Frontal cortex (tissue), 4 donors: ENCODE data around the gene CCK. TPM values are rescaled to one million over a fixed set of nuclear protein-coding genes. Genes with fewer than 3 reads are reported as not detected.

Source experiments
- DNase-seq, 2 donors: peaks; one replicate each; pipeline ENCODE4 v3.0.0; 2012; ENCODE audit warnings: low spot score in 2 of 2
- FAIRE-seq: peaks from 2 replicates; lab custom pipeline; 2012; peaks lifted over from hg19 to GRCh38; lab: Jason Lieb, UNC
- total RNA-seq: library from RNA; depleted of rRNA; stranded (reverse); fragments of >200 nt; gene quantifications from one replicate; pipeline ENCODE4 v1.2.3, GENCODE V29; 2014
- donor health status: control.
- donor health status: control.
- donor health status: control.

The CCK gene
- total RNA-seq, 1 donor from 2014 or later: 54.6 TPM

GRCh38 chr3:42271786-42272185 lies 5.8 kb upstream of the CCK start:
- FAIRE-seq: no peak
- DNase-seq: no peak

DNA sequence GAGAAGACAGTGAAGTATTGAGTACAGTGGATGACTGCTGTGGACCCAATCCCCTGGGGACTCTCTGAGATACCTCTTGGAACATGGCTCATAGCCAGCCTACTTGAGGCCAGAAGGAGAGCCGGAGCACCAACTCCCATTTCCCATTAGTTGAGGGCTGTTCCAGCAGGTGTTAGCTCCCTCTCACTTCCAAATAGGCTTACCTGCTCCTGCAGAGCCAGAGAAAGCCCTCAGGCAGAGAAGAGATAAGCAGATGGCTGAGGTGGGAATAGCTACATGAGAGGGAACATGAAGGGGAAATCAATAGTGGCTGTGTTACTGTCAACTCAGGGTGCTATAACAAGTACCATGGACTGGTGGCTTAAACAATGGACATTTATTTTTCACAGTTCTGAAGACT lies 4.6 kb upstream of the CCK start:
- FAIRE-seq (no peak), DNase-seq (no peak)

DNA sequence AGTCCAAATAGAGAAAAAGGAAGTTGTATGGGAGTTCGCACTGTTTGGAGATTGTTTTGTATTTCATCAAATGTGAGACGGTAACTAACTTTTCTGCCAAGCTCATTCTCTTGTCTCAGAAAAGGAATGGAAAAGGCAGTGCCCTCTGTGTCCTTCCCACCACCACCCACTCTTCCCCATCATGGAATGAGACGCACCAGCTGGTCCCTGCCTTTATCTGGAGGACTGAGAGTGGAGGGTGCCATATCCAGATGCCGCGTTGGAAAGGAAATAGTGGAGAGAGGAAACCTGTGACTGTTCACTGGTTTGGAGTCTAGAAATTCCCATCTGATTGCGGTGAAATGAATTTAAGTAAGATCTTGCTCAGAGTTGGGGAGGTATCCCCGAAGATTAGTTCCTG lies 3.7 kb upstream of the CCK start:
- DNase-seq (no peak), FAIRE-seq (no peak)

DNA sequence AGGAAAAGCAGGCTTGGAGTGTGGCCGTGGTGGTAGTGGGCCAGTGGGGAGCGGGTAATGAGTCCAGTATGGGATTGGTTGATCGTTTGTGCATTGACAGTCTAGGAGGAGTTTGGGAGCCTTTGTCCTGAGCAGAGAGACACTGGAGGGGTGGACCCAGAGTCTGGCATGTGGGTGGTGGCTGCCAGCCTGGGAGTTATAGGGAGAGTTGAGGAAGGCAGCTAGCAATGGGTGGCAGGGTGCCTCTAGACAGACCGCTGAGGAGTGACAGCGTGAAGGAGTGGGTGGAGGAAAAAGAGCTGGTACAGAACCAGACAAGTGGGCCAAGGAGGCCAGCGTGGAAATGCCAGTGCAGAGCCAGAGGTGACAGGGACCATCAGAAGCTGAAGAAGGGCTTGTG lies 1.9 kb upstream of the CCK start:
- FAIRE-seq (no peak), DNase-seq (no peak)

DNA sequence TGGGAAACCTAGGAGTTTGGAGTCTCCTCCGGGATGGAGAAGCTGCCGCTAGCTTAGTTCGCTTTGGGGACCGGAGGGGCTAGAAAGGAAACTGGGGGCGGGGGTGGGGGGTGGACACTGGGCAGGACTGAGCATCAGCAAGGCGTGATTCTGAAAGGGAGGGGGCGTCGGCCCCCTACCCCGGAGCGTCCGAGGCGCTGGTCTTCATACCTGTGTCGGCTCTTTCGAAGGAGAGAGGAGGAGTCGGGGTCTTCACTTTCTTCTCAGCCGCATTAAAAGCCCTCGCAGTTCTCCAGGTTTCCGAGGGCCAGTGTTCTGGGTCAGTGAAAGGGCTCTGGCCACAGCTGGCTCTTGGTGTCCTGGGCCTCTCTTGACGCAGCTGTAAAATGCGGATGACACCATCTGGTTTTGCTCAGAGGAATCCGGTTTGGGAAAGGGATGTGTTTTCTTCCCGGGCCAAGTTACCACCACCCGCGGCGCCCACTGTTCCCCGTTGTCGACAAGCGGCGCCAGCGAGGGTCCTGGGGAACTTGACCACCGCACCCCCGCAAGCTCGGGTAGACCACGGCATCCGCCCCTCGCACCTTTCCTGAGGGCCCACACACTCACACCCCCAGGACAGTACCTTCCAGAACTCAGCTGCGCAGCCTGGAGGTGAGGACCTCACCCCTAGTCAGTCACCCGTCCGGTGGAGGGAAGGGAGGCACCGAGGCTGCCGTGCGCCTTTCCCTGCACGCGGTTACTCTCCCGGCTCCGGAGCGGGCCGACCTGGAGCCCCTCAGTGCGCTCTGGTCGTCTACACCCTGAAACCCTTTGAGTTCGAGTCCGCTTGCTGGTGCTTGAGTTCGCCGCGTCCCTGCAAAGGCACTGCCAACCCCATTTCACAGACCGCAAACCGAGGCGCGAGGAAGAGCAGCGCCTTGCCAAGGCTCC lies 660 bp downstream of the CCK start:
- DNase-seq (no peak), FAIRE-seq (no peak)

DNA sequence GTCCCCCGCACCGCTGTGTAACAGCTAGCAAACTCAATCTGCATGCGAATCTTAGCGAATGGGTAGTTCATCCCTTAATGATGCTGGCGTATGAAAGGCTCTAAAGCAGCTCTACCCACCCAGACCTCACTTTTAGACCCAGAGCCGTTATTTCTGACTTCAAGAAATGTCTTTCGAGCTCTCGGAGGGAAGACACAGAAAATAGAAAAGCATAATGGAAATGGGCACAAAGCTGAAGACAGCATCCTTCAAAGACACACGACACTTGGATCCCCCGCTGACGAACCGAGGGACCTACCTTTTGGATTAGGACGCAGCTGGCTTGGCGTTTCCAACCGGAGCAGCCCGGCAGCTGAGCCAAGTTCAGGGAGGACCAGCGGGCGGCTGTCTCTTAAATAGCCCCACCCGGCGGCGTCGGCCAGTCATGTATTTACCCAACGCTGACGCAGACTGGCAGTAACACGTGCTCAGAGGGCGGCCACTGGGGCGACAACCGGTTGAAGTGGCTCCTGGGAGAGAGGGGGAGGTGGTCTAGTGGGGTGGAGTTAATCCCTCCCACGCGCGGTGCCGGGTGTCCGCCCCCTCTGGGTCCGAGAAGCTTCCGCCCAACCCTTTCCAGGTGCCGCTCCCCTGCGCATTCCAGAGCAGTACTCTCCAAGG lies 1.5 kb downstream of the CCK start:
- DNase-seq (peak; percentile 37 to 56), FAIRE-seq (no peak)

- FAIRE-seq: no peak
Observed at GRCh38 chr3:42263354-42264346, 2.3 kb downstream of the CCK start.

GRCh38 chr3:42262525-42262924 lies 3.5 kb downstream of the CCK start:
- DNase-seq: no peak
- FAIRE-seq: no peak

More at GRCh38 chr3:42263354-42264346, 2.3 kb downstream of the CCK start:
- DNase-seq: peak in 1 of 2 donors; percentile 24

- FAIRE-seq: no peak
- no peak for DNase-seq
Observed at GRCh38 chr3:42257007-42257406, 9.0 kb downstream of the CCK start.

DNA sequence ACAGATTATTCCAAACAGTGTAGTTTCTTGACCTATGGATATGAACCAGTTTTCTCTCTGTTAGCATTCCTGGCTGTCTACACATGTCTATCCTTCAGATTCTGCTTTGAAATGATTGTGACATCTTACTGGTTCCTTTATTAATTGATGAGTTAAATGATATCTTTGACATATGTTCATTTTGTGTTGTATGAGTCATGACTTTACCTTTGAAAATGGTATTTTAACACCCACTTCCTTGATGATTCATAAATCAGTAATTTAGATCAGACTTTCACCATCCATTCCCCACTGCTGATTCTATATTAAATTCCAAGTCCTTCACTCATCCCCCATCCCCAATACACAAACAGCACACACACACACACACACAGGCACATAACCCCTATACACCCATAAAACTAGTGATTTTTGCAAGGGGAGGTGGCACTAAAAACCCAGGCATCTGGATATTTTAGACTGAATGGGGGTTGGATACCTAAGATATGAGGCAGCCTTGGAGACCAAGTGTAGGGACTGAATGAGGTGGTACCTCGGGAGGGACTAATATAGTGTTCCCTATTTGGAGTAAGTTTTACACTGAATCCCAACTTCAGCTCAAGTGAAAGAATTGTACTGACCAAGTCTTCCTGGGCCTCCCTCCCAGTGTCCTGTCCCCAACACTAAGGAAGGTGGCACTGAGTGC lies 9.7 kb downstream of the CCK start:
- FAIRE-seq: no peak
- no peak for DNase-seq

DNA sequence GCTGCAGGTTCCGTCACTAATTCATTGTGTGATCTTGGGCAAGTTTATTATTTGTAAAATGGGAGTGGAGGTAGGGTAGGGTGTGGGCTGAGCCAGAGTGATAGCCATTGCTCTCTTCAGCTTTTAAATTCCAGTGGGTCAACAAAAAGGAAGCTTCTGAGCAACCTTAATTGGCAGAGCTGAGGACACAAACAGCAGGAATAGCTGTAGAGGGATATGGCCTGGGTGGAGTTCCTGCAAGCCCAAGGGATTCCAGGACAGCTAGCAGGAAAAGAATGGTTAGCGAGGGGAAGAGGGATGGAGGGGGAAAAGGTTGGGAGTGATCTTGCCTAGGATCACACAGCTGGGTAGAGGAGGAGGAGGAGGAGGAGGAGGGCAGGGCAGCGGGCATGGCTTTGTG lies 11.4 kb downstream of the CCK start:
- no peak for FAIRE-seq
- DNase-seq: no peak

- no peak for FAIRE-seq
- no peak for DNase-seq
Observed at GRCh38 chr3:42250761-42251160, 15.2 kb downstream of the CCK start.

GRCh38 chr3:42247576-42248027 lies 18.4 kb downstream of the CCK start:
- FAIRE-seq: no peak
- no peak for DNase-seq

GRCh38 chr3:42246091-42246490 lies 19.9 kb downstream of the CCK start:
- DNase-seq (no peak), FAIRE-seq (no peak)

GRCh38 chr3:42236611-42237010 lies 29.4 kb downstream of the CCK start:
- FAIRE-seq (no peak), DNase-seq (no peak)

GRCh38 chr3:42235532-42235931 lies 30.5 kb downstream of the CCK start:
- FAIRE-seq (no peak), DNase-seq (no peak)

GRCh38 chr3:42230860-42231259 lies 35.1 kb downstream of the CCK start:
- DNase-seq: no peak
- FAIRE-seq: no peak

DNA sequence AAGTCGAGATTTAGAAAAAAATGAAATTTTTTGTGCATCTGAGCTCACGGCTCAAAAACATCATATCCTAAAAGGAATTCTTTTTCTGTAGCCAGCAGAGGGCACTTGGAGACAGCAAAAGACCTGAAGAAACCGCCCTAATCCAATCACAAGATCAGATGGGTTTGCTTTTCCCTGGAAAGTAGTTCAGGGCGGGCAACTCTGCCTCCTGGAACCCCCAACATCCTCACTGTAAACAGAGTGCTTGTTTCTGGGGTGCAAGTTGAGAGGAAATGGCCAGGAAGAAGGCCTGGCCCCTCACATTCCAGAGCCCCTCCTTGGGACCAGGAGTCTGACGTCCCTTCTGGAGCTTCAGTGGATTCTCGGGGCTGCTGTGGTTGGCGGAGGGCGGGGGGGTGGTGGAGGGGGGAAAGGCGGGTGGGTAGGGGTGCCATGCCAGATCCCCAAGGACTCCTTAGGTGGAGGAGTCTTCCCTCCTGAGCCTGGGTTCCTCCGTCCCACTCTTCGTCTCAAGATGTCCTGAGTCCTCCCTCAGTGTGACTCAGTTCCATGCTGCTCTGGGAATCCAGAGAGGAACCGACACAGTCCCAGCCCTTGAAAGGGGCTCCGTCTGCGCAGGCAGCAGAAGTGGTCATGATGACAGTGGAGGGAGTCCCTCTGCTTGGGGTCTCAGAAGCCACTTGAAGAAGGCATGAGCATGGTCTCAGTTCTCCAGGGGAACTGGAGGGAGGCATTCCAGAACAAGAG lies 35.9 kb downstream of the CCK start:
- peak in 1 of 2 donors; percentile 60 for DNase-seq
- FAIRE-seq: no peak
